K562 (cell line): ENCODE results near the gene ROPN1B.

Source experiments
- CHD2 ChIP-seq: IDR thresholded peaks from 2 replicates; pipeline ENCODE4 v1.6.1; 2011; ENCODE audit warnings: low read depth, low read length
- GABPA ChIP-seq: fragments of 200-800 bp; sonication (Bioruptor generic); conservative IDR thresholded peaks from 2 replicates; pipeline ENCODE4 v1.6.1; 2016; ENCODE audit warnings: low read depth, missing genetic modification characterization, missing compliant biosample characterization
- RCOR1 ChIP-seq, 2 experiments: IDR thresholded peaks; 2 replicates each; pipeline ENCODE4 v1.6.1; 2012; ENCODE audit warnings: low read depth in 2 of 2, low read length in 2 of 2, borderline replicate concordance in 1 of 2, improper control_type of control experiment in 1 of 2
- STAT5B ChIP-seq: fragments of 250-450 bp; sonication (Bioruptor Pico); IDR thresholded peaks from 2 replicates; pipeline ENCODE4 v1.8.0; 2021; ENCODE audit warnings: mild to moderate bottlenecking, inconsistent platforms

GRCh38 chr3:126030455-126030854 is 61.5 kb downstream of the ROPN1B start:
- no peak for TF ChIP-seq STAT5B (CRISPR knock-in tag)
- TF ChIP-seq GABPA (tag) = no peak
- TF ChIP-seq RCOR1 (IDR thresholded peaks at IDR 0.05; ENCODE audit: borderline replicate concordance in 1 of 2, low read depth in 2 of 2, low read length in 2 of 2) = no peak
- TF ChIP-seq CHD2 = no peak
